K562 (cell line): ENCODE measurements around the gene CUL5. TPM values are rescaled to one million over a fixed set of nuclear protein-coding genes. Genes with fewer than 3 reads are reported as not detected.

ENCODE experiments used
- ATAC-seq: fragments of 200-7000 bp; cut with Tn5 transposase; 3 replicates; pipeline ENCODE4 v1.9.1; 2020; ENCODE audit warnings: moderate library complexity
- BruUV-seq: library from RNA; stranded (reverse); fragments of 400-500 nt; replicated peaks from 2 replicates; lab custom pipeline; 2021; lab: Mats Ljungman, UMichigan
- CTCF ChIA-PET: fragments of 300-600 bp; formaldehyde crosslinking; extraction: SDS; loops from one replicate; lab custom pipeline; 2021; ENCODE audit warnings: low intra/inter-chr PET ratio; lab: Yijun Ruan, JAX
- POLR2A ChIA-PET: fragments of 300-600, 350-650 bp; sonication (Branson Sonifier 250); formaldehyde crosslinking; extraction: SDS; loops from one replicate; lab custom pipeline; 2021; ENCODE audit warnings: antibody characterized with exemption, inconsistent platforms; lab: Yijun Ruan, JAX
- DNase-seq, 4 experiments: peaks; one replicate each; pipeline versions ENCODE4 v3.0.0 to v3.0.0-alpha.2; 2011 to 2018; ENCODE audit warnings: low spot score in 3 of 4, mixed read lengths in 3 of 4; ENCODE audit errors: extremely low read depth in 1 of 4
- FAIRE-seq: peaks from 2 replicates; lab custom pipeline; 2011; peaks lifted over from hg19 to GRCh38; lab: Jason Lieb, UNC
- H2AFZ ChIP-seq: 2 replicates; pipeline ENCODE4 v1.6.0; 2011; ENCODE audit warnings: low read depth, low read length, control low read depth, inconsistent platforms
- H3K27ac ChIP-seq: fragments of 200-600 bp; 3 replicates; pipeline ENCODE4 v1.8.0; 2011; ENCODE audit warnings: low read depth, mild to moderate bottlenecking, control low read depth, inconsistent platforms, low read length, moderate library complexity, mixed read lengths; ENCODE audit errors: extremely low read depth
- H3K27me3 ChIP-seq, 2 experiments: fragments of 300-600 bp in 1 of 2; 2 replicates in 1 of 2; 3 replicates in 1 of 2; pipeline versions ENCODE4 v1.6.0 to v1.8.0; 2011; ENCODE audit warnings: inconsistent platforms in 2 of 2, low read length in 2 of 2, mild to moderate bottlenecking in 1 of 2, mixed read lengths in 1 of 2, moderate library complexity in 1 of 2; ENCODE audit not compliant: control insufficient read depth in 2 of 2, insufficient read depth in 2 of 2
- H3K36me3 ChIP-seq: fragments of 300-600 bp; 3 replicates; pipeline ENCODE4 v1.8.0; 2011; ENCODE audit warnings: mild to moderate bottlenecking, low read length, inconsistent platforms; ENCODE audit not compliant: control insufficient read depth, insufficient read depth
- H3K4me1 ChIP-seq, 2 experiments: fragments of 200-600 bp in 1 of 2; replicated peaks in 1 of 2; 2 replicates in 1 of 2; 3 replicates in 1 of 2; pipeline versions ENCODE4 v1.5.1 to v1.8.0; 2011; ENCODE audit warnings: inconsistent platforms in 2 of 2, low read length in 2 of 2, mild to moderate bottlenecking in 1 of 2, mixed read lengths in 1 of 2, moderate library complexity in 1 of 2; ENCODE audit not compliant: control insufficient read depth in 2 of 2, insufficient read depth in 2 of 2
- H3K4me2 ChIP-seq: 2 replicates; pipeline ENCODE4 v1.6.1; 2011; ENCODE audit warnings: low read length, control low read depth, inconsistent platforms, mixed read lengths; ENCODE audit not compliant: insufficient read depth
- H3K4me3 ChIP-seq: fragments of 200-600 bp; sonication (generic), shearing (Covaris generic); 2 replicates; pipeline ENCODE4 v1.5.1; 2016; ENCODE audit warnings: control low read depth, inconsistent platforms
- H3K79me2 ChIP-seq: fragments of 200-600 bp; 3 replicates; pipeline ENCODE4 v1.8.0; 2011; ENCODE audit warnings: low read length, inconsistent platforms; ENCODE audit not compliant: control insufficient read depth, insufficient read depth
- H3K9ac ChIP-seq, 2 experiments: 2 replicates each; pipeline versions ENCODE4 v1.6.0 to v1.6.1; 2011; ENCODE audit warnings: low read depth in 2 of 2, low read length in 2 of 2, control low read depth in 1 of 2, inconsistent platforms in 1 of 2, mild to moderate bottlenecking in 1 of 2, mixed read lengths in 1 of 2; ENCODE audit not compliant: insufficient read depth in 1 of 2
- H3K9me1 ChIP-seq: one replicate; pipeline ENCODE4 v1.6.0; 2011; ENCODE audit warnings: inconsistent platforms, mild to moderate bottlenecking, low read length, moderate library complexity; ENCODE audit not compliant: control insufficient read depth, insufficient read depth
- H3K9me3 ChIP-seq: replicated peaks from 2 replicates; pipeline ENCODE4 v1.5.1; 2011; ENCODE audit warnings: low read depth, low read length, inconsistent platforms; ENCODE audit not compliant: control insufficient read depth, insufficient read depth
- H4K20me1 ChIP-seq: replicated peaks from 2 replicates; pipeline ENCODE4 v1.6.1; 2011; ENCODE audit warnings: low read length, inconsistent platforms, mixed read lengths; ENCODE audit not compliant: control insufficient read depth, insufficient read depth
- ATF7 ChIP-seq: fragments of 450-650 bp; IDR thresholded peaks from 2 replicates; pipeline ENCODE4 v1.7.1; 2014; ENCODE audit warnings: mild to moderate bottlenecking, moderate library complexity
- BRD9 ChIP-seq: fragments of 450-650 bp; IDR thresholded peaks from 2 replicates; pipeline ENCODE4 v1.6.1; 2018; ENCODE audit warnings: low read depth; ENCODE audit not compliant: partially characterized antibody
- CBFA2T3 ChIP-seq: fragments of 450-650 bp; IDR thresholded peaks from 2 replicates; pipeline ENCODE4 v1.6.1; 2017
- FOXA3 ChIP-seq, 2 experiments: fragments of 450-650 bp in 1 of 2; sonication (generic) in 1 of 2; formaldehyde crosslinking; IDR thresholded peaks in 1 of 2; conservative IDR thresholded peaks in 1 of 2; 2 replicates each; pipeline versions ENCODE4 v1.4.0 to v1.8.0; 2020 to 2022; ENCODE audit warnings: mild to moderate bottlenecking in 2 of 2, missing genetic modification reagents in 1 of 2
- GABPB1 ChIP-seq: sonication (generic); formaldehyde crosslinking; IDR thresholded peaks from 2 replicates; pipeline ENCODE4 v1.8.0; 2022; ENCODE audit warnings: mild to moderate bottlenecking, missing genetic modification reagents
- HDAC6 ChIP-seq: IDR thresholded peaks from 2 replicates; pipeline ENCODE4 v1.6.1; 2012; ENCODE audit warnings: low read depth, mild to moderate bottlenecking, control low read depth, inconsistent platforms, low read length, moderate library complexity
- KAT7 ChIP-seq: sonication (generic); formaldehyde crosslinking; IDR thresholded peaks from 2 replicates; pipeline ENCODE4 v1.8.0; 2022; ENCODE audit warnings: missing genetic modification reagents, mild to moderate bottlenecking, borderline replicate concordance
- MYBL2 ChIP-seq, 2 experiments: fragments of 450-650 bp in 1 of 2; sonication (generic) in 1 of 2; formaldehyde crosslinking in 1 of 2; IDR thresholded peaks; 2 replicates each; pipeline versions ENCODE4 v1.6.1 to v1.8.1; 2017 to 2022; ENCODE audit warnings: borderline replicate concordance in 1 of 2, inconsistent platforms in 1 of 2, low read depth in 1 of 2, mild to moderate bottlenecking in 1 of 2, missing genetic modification reagents in 1 of 2, moderate library complexity in 1 of 2
- PHF21A ChIP-seq: fragments of 450-650 bp; IDR thresholded peaks from 2 replicates; pipeline ENCODE4 v1.6.1; 2017; ENCODE audit warnings: low read depth, borderline replicate concordance
- RFX1 ChIP-seq: fragments of 450-650 bp; IDR thresholded peaks from 2 replicates; pipeline ENCODE4 v1.6.1; 2016; ENCODE audit warnings: mild to moderate bottlenecking, moderate library complexity
- SMARCA5 ChIP-seq: fragments of 450-650 bp; IDR thresholded peaks from 2 replicates; pipeline ENCODE4 v1.6.1; 2016
- USF1 ChIP-seq: sonication (generic); formaldehyde crosslinking; IDR thresholded peaks from 2 replicates; pipeline ENCODE4 v1.9.0; 2022; ENCODE audit warnings: mild to moderate bottlenecking, missing genetic modification reagents
- XRCC5 ChIP-seq: fragments of 200-400 bp; formaldehyde crosslinking; IDR thresholded peaks from 2 replicates; pipeline ENCODE4 v1.6.1; 2017; ENCODE audit warnings: low read depth, mild to moderate bottlenecking, low read length
- ZBTB43 ChIP-seq: sonication (generic); formaldehyde crosslinking; IDR thresholded peaks from 2 replicates; pipeline ENCODE4 v1.8.0; 2023; ENCODE audit warnings: mild to moderate bottlenecking, missing genetic modification reagents
- ZNF232 ChIP-seq: sonication (generic); formaldehyde crosslinking; IDR thresholded peaks from 2 replicates; pipeline ENCODE4 v1.8.0; 2022; ENCODE audit warnings: mild to moderate bottlenecking, missing genetic modification reagents
- WGBS: fragments of 100-300 bp; shearing (Covaris generic); methylation state at CpG from one replicate; pipeline ENCODE4 v1.1.6; 2016; ENCODE audit warnings: low coverage, mixed read lengths; ENCODE audit not compliant: insufficient coverage; ENCODE audit errors: missing lambda C conversion rate; 5-methylcytosine and 5-hydroxymethylcytosine counted together
- in situ Hi-C: fragments of 300-500 bp; cut with MboI; formaldehyde crosslinking; loops from 4 replicates; pipeline ENCODE4 v1.15.0; 2018; ENCODE audit warnings: inconsistent platforms, mixed read lengths
- intact Hi-C: fragments of 100-400 bp; cut with micrococcal nuclease; formaldehyde crosslinking; loops from 2 replicates; pipeline ENCODE4 v1.14.2; 2022
- polyA plus RNA-seq, 8 experiments: library from polyadenylated mRNA; depleted of rRNA in 4 of 8; stranded (reverse) in 5 of 8; unstranded in 3 of 8; fragments of >200 nt; fragmentation: Nextera tagmentation in 2 of 8; fragmentation: Illumina TruSeq in 1 of 8; extraction: Ambion mirVana in 2 of 8; extraction: Trizol in 1 of 8; gene quantifications; 2 replicates each; pipeline versions ENCODE4 v1.2.1 to v1.2.3, GENCODE V29; 2011 to 2014; ENCODE audit warnings: inconsistent platforms in 1 of 8, missing spikeins in 1 of 8
- total RNA-seq, 7 experiments: library from RNA; depleted of rRNA in 6 of 7; stranded (reverse); fragments of >200 nt in 6 of 7; fragmentation: Illumina TruSeq in 2 of 7; extraction: Trizol in 2 of 7; gene quantifications; 2 replicates each; pipeline versions ENCODE4 v1.2.1 to v1.2.3, GENCODE V29; 2011 to 2021; ENCODE audit warnings: low replicate concordance in 1 of 7
- TF ChIP-seq, protein P1 (sequence below): sonication (generic); formaldehyde crosslinking; IDR thresholded peaks from 2 replicates; pipeline ENCODE4 v1.8.1; 2022; ENCODE audit warnings: missing genetic modification reagents
- TF ChIP-seq, protein P2 (sequence below): fragments of 250-450 bp; sonication (Bioruptor Pico); IDR thresholded peaks from 2 replicates; pipeline ENCODE4 v1.5.0; 2021; ENCODE audit warnings: mild to moderate bottlenecking, borderline replicate concordance

CUL5 gene
- total and polyA plus RNA-seq, 9 of the 15 experiments (the other 6 are each of a cell fraction or from before 2014, with no cell fraction given): 14.3 to 45.9 (median 23.0) TPM

GRCh38 chr11:108137212-108137611 is 128.5 kb downstream of the CUL5 start:
- in situ Hi-C loops: no loop called here
- intact Hi-C loops: no loop called here
- no peak for TF ChIP-seq BRD9
- TF ChIP-seq FOXA3 (CRISPR knock-in tag; conservative IDR thresholded peaks at IDR 0.05 in 1 of 2, IDR thresholded peaks at IDR 0.05 in 1 of 2): no peak
- TF ChIP-seq ZNF232 (CRISPR knock-in tag): no peak
- TF ChIP-seq GABPB1 (CRISPR knock-in tag): no peak
- no peak for TF ChIP-seq ZBTB43 (CRISPR knock-in tag)
- no peak for TF ChIP-seq ATF7
- no peak for TF ChIP-seq MYBL2 (IDR thresholded peaks at IDR 0.05; ENCODE audit: low read depth)
- TF ChIP-seq MYBL2 (CRISPR knock-in tag; IDR thresholded peaks at IDR 0.05; ENCODE audit: borderline replicate concordance): no peak
- TF ChIP-seq, protein P1, sequence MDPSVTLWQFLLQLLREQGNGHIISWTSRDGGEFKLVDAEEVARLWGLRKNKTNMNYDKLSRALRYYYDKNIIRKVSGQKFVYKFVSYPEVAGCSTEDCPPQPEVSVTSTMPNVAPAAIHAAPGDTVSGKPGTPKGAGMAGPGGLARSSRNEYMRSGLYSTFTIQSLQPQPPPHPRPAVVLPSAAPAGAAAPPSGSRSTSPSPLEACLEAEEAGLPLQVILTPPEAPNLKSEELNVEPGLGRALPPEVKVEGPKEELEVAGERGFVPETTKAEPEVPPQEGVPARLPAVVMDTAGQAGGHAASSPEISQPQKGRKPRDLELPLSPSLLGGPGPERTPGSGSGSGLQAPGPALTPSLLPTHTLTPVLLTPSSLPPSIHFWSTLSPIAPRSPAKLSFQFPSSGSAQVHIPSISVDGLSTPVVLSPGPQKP (CRISPR knock-in tag): no peak
- no peak for TF ChIP-seq KAT7 (CRISPR knock-in tag)
- TF ChIP-seq, protein P2, sequence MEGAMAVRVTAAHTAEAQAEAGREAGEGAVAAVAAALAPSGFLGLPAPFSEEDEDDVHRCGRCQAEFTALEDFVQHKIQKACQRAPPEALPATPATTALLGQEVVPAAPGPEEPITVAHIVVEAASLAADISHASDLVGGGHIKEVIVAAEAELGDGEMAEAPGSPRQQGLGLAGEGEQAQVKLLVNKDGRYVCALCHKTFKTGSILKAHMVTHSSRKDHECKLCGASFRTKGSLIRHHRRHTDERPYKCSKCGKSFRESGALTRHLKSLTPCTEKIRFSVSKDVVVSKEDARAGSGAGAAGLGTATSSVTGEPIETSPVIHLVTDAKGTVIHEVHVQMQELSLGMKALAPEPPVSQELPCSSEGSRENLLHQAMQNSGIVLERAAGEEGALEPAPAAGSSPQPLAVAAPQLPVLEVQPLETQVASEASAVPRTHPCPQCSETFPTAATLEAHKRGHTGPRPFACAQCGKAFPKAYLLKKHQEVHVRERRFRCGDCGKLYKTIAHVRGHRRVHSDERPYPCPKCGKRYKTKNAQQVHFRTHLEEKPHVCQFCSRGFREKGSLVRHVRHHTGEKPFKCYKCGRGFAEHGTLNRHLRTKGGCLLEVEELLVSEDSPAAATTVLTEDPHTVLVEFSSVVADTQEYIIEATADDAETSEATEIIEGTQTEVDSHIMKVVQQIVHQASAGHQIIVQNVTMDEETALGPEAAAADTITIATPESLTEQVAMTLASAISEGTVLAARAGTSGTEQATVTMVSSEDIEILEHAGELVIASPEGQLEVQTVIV (CRISPR knock-in tag): no peak
- TF ChIP-seq CBFA2T3: no peak
- no peak for TF ChIP-seq SMARCA5
- no peak for TF ChIP-seq HDAC6
- TF ChIP-seq RFX1: no peak
- no peak for TF ChIP-seq USF1 (CRISPR knock-in tag)
- no peak for TF ChIP-seq PHF21A
- TF ChIP-seq XRCC5: no peak

More at GRCh38 chr11:108137212-108137611, 128.5 kb downstream of the CUL5 start:
- WGBS: 86% methylated on average over 1 of the region's 1 CpG
- CTCF ChIA-PET: no interaction called here
- Histone ChIP-seq H3K36me3 (peaks cover 71% of the 10 kb centered on the region), H3K4me2 (no peak overlapping the region), H4K20me1 (0 out of 2 replicates have a peak, but pooled peaks cover 3% of the 10 kb centered on the region), H3K27ac (no peak overlapping the region), H3K4me3 (no peak overlapping the region), H3K9me1 (no peaks in the 10 kb centered on the region), H3K27me3 (no peaks in the 10 kb centered on the region), H3K9me3 (no peaks in the 10 kb centered on the region), H3K4me1 (no peaks in the 10 kb centered on the region), H3K9ac (no peak overlapping the region), H3K79me2 (no peaks in the 10 kb centered on the region), H2AFZ (no peak overlapping the region)
- no TSS peak for BruUV-seq
- POLR2A ChIA-PET: no interaction called here
- no peak for ATAC-seq
- no peak for DNase-seq
- no peak for FAIRE-seq
